ENCODE data around the gene MGLL. TPM values are rescaled to one million over a fixed set of nuclear protein-coding genes. Genes with fewer than 3 reads are reported as not detected.

The MGLL gene
- total and polyA plus RNA-seq, 12 donors = 1.9 to 48.1 (median 33.3) TPM

GRCh38 chr3:127816783-127817405 is 5.4 kb downstream of the MGLL start:
- TF ChIP-seq POLR2A (IDR thresholded peaks at IDR 0.05) (no peak), CTCF (IDR thresholded peaks at IDR 0.05) (no peak)
- H3K4me3 ChIP-seq = no peak overlapping the region
- 83 to 89% (median 86%) methylated on average over 7 to 11 of the region's 11 CpGs for WGBS, 4 donors
- no peaks in the 10 kb centered on the region for H3K9me3 ChIP-seq (replicated peaks in 1 of 3)
- peaks cover 5 to 13% of the 10 kb centered on the region in 2 donors for H3K4me1 ChIP-seq (replicated peaks in 1 of 2)
- H3K36me3 ChIP-seq (replicated peaks in 1 of 2) = no peaks in the 10 kb centered on the region
- H3K27me3 ChIP-seq = no peaks in the 10 kb centered on the region
- no peak for DNase-seq
- intact Hi-C loops (cut with DNase I) = loop anchor here in 1 of 2 donors (10.0 kb wide), 1 partner anchor 132 kb away; no protein-coding TSS in a partner anchor
- no peak overlapping the region for H3K27ac ChIP-seq

GRCh38 chr3:127815641-127816605 is 6.4 kb downstream of the MGLL start:
- Histone ChIP-seq H3K27ac (no peak overlapping the region), H3K36me3 (replicated peaks in 1 of 2) (no peaks in the 10 kb centered on the region)

DNA sequence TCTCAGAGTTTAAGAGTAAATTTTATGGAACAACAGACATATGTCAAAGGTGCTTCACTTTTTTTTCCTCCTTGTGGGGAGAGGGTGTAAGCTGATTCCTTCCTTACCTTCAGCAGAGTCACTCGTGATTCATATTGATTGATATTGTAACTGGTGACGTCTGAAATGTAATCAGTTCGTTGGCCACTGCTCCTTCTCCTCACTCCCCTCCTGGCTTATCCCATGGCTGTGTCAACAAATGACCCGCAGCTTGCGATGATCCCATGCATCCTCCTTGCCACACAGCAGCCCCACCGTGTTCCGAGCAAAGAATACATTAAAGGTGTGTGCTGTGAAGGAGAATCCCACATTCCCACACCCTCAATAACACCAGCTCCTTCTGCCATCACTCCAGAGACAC is 7.3 kb downstream of the MGLL start:
- Histone ChIP-seq H3K4me1 (replicated peaks in 1 of 2) (peaks cover 0 to 3% of the 10 kb centered on the region in 2 donors), H3K36me3 (replicated peaks in 1 of 2) (no peaks in the 10 kb centered on the region), H3K9me3 (replicated peaks in 1 of 3) (no peaks in the 10 kb centered on the region), H3K4me3 (no peak overlapping the region), H3K27me3 (no peaks in the 10 kb centered on the region), H3K27ac (no peak overlapping the region)
- DNase-seq = no peak
- TF ChIP-seq POLR2A (IDR thresholded peaks at IDR 0.05) = no peak
- no peak for TF ChIP-seq CTCF (IDR thresholded peaks at IDR 0.05)
- intact Hi-C loops (cut with DNase I) = loop anchor here in 1 of 2 donors (10.0 kb wide), 1 partner anchor 130 kb away; no protein-coding TSS in a partner anchor
- 80 to 88% (median 85%) methylated on average over 7 of the region's 7 CpGs for WGBS, 4 donors

More at GRCh38 chr3:127815641-127816605, 6.4 kb downstream of the MGLL start:
- DNase-seq = no peak
- H3K27me3 ChIP-seq = no peaks in the 10 kb centered on the region
- peaks cover 0 to 10% of the 10 kb centered on the region in 2 donors for H3K4me1 ChIP-seq (replicated peaks in 1 of 2)
- no peak overlapping the region for H3K4me3 ChIP-seq
- intact Hi-C loops (cut with DNase I) = loop anchor here in 1 of 2 donors (10.0 kb wide), 1 partner anchor 131 kb away; no protein-coding TSS in a partner anchor
- H3K9me3 ChIP-seq (replicated peaks in 1 of 3) = no peaks in the 10 kb centered on the region
- WGBS, 4 donors = 93 to 95% (median 94%) methylated on average over 20 to 23 of the region's 23 CpGs
- TF ChIP-seq POLR2A (IDR thresholded peaks at IDR 0.05) = no peak
- TF ChIP-seq CTCF (IDR thresholded peaks at IDR 0.05) = no peak

GRCh38 chr3:127814325-127814781 is 8.0 kb downstream of the MGLL start:
- Histone ChIP-seq H3K36me3 (replicated peaks in 1 of 2) (no peaks in the 10 kb centered on the region), H3K4me3 (no peak overlapping the region), H3K27me3 (no peaks in the 10 kb centered on the region), H3K9me3 (replicated peaks in 1 of 3) (no peaks in the 10 kb centered on the region), H3K27ac (no peak overlapping the region), H3K4me1 (replicated peaks in 1 of 2) (peaks cover 0 to 3% of the 10 kb centered on the region in 2 donors)
- TF ChIP-seq CTCF (IDR thresholded peaks at IDR 0.05) (no peak), POLR2A (IDR thresholded peaks at IDR 0.05) (no peak)
- intact Hi-C loops (cut with DNase I) = loop anchor here in 1 of 2 donors (10.0 kb wide), 1 partner anchor 130 kb away; no protein-coding TSS in a partner anchor
- 46 to 69% (median 59%) methylated on average over 2 of the region's 2 CpGs for WGBS, 4 donors
- DNase-seq = no peak
